ENCODE measurements around the gene SGCD.

The SGCD gene

DNA sequence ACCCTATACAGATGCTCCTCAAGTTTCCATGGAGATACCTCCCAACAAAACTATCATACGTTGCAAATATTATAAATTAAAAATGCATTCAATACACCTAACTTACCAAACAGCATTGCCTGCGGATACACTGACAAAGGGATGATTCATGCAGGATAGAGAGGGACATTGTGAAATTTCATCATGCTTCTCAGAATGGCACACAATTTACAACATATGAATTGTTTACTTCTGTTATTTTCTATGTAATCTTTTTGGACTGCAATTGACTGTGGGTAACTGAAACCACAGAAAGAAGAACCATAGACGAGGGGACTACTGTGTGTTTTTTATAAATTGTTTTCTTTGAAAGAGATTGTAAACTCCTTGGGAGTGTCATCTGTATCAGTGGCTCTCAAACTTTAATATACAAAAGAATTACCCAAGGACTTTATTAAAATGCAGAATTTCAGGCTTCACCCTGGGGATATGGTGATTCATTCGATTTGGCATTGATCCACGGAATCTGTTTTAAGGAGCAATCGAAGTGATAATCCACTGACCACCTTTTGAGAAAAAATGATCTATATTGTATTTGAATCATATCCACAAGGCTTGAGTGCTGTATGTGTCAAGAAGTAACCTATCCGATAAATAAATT lies 146.4 kb downstream of the SGCD start:
- Histone ChIP-seq H3K4me3 (ENCODE audit: control insufficient read depth in 1 of 7, extremely low read depth in 1 of 7, insufficient read depth in 4 of 7, low read depth in 2 of 7, low read length in 6 of 7) (no peak overlapping the region), H3K27ac (ENCODE audit: insufficient read depth in 1 of 2, low read depth in 1 of 2, low read length in 2 of 2, poor library complexity in 1 of 2, severe bottlenecking in 2 of 2) (no peak overlapping the region), H3K4me1 (ENCODE audit: control extremely low read depth in 1 of 4, control insufficient read depth in 4 of 4, insufficient read depth in 4 of 4, low read length in 3 of 4) (no peaks in the 10 kb centered on the region), H3K27me3 (replicated peaks in 2 of 5; ENCODE audit: control insufficient read depth in 4 of 5, insufficient read depth in 5 of 5, low read length in 4 of 5) (no peaks in the 10 kb centered on the region), H3K36me3 (ENCODE audit: control insufficient read depth in 4 of 4, insufficient read depth in 4 of 4, low read length in 3 of 4) (no peaks in the 10 kb centered on the region), H3K9me3 (ENCODE audit: control extremely low read depth in 1 of 5, control insufficient read depth in 4 of 5, insufficient read depth in 2 of 5, low read depth in 1 of 5, low read length in 4 of 5) (no peaks in the 10 kb centered on the region)
- no CpG with 5 or more reads among the region's 7 CpGs for WGBS (ENCODE audit: insufficient coverage)
- DNase-seq = no peak
- ChIA-PET POLR2A (no interaction called here), CTCF (no interaction called here)

DNA sequence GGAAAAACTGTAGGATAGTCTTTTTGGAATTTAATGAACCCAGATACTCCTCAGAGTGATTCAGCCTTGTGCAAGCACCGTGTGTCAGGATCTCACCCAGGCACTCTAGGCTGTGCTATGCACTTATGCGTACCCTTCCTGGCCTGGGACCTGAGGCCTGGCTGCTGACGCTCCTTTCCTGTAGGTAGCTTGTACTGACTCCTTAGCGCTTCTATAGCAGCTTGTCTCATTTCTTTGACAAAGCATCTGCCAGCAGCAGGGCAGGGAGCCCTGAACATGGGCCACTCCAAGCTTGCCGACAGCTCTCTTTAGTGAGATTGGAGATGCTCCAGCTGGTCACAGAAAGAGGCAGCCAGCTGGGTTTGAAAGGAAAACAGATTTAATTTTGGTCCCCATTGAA lies 147.3 kb downstream of the SGCD start:
- no peak for DNase-seq
- Histone ChIP-seq H3K36me3 (ENCODE audit: control insufficient read depth in 4 of 4, insufficient read depth in 4 of 4, low read length in 3 of 4) (no peaks in the 10 kb centered on the region), H3K4me3 (ENCODE audit: control insufficient read depth in 1 of 7, extremely low read depth in 1 of 7, insufficient read depth in 4 of 7, low read depth in 2 of 7, low read length in 6 of 7) (no peak overlapping the region), H3K4me1 (ENCODE audit: control extremely low read depth in 1 of 4, control insufficient read depth in 4 of 4, insufficient read depth in 4 of 4, low read length in 3 of 4) (no peaks in the 10 kb centered on the region), H3K27ac (ENCODE audit: insufficient read depth in 1 of 2, low read depth in 1 of 2, low read length in 2 of 2, poor library complexity in 1 of 2, severe bottlenecking in 2 of 2) (no peak overlapping the region), H3K9me3 (ENCODE audit: control extremely low read depth in 1 of 5, control insufficient read depth in 4 of 5, insufficient read depth in 2 of 5, low read depth in 1 of 5, low read length in 4 of 5) (no peaks in the 10 kb centered on the region), H3K27me3 (replicated peaks in 2 of 5; ENCODE audit: control insufficient read depth in 4 of 5, insufficient read depth in 5 of 5, low read length in 4 of 5) (no peaks in the 10 kb centered on the region)
- ChIA-PET CTCF (no interaction called here), POLR2A (no interaction called here)
- 85% methylated on average over 5 of the region's 5 CpGs for WGBS (ENCODE audit: insufficient coverage)

- no peaks in the 10 kb centered on the region for H3K36me3 ChIP-seq (ENCODE audit: control insufficient read depth in 4 of 4, insufficient read depth in 4 of 4, low read length in 3 of 4)
- no peak overlapping the region for H3K4me3 ChIP-seq (ENCODE audit: control insufficient read depth in 1 of 7, extremely low read depth in 1 of 7, insufficient read depth in 4 of 7, low read depth in 2 of 7, low read length in 6 of 7)
- ChIA-PET CTCF (no interaction called here), POLR2A (no interaction called here)
- 20% methylated on average over 1 of the region's 4 CpGs for WGBS (ENCODE audit: insufficient coverage)
- H3K27ac ChIP-seq (ENCODE audit: insufficient read depth in 1 of 2, low read depth in 1 of 2, low read length in 2 of 2, poor library complexity in 1 of 2, severe bottlenecking in 2 of 2) = no peak overlapping the region
- no peaks in the 10 kb centered on the region for H3K9me3 ChIP-seq (ENCODE audit: control extremely low read depth in 1 of 5, control insufficient read depth in 4 of 5, insufficient read depth in 2 of 5, low read depth in 1 of 5, low read length in 4 of 5)
- no peaks in the 10 kb centered on the region for H3K4me1 ChIP-seq (ENCODE audit: control extremely low read depth in 1 of 4, control insufficient read depth in 4 of 4, insufficient read depth in 4 of 4, low read length in 3 of 4)
- DNase-seq = no peak
- no peaks in the 10 kb centered on the region for H3K27me3 ChIP-seq (replicated peaks in 2 of 5; ENCODE audit: control insufficient read depth in 4 of 5, insufficient read depth in 5 of 5, low read length in 4 of 5)
These were observed 148.5 kb downstream of the SGCD start for GRCh38 chr5:156475182-156476157.

GRCh38 chr5:156476158-156476551 lies 149.2 kb downstream of the SGCD start:
- WGBS (ENCODE audit: insufficient coverage) = no CpG with 5 or more reads among the region's 3 CpGs
- ChIA-PET CTCF (no interaction called here), POLR2A (no interaction called here)
- Histone ChIP-seq H3K27ac (ENCODE audit: insufficient read depth in 1 of 2, low read depth in 1 of 2, low read length in 2 of 2, poor library complexity in 1 of 2, severe bottlenecking in 2 of 2) (no peak overlapping the region), H3K27me3 (replicated peaks in 2 of 5; ENCODE audit: control insufficient read depth in 4 of 5, insufficient read depth in 5 of 5, low read length in 4 of 5) (no peaks in the 10 kb centered on the region), H3K4me3 (ENCODE audit: control insufficient read depth in 1 of 7, extremely low read depth in 1 of 7, insufficient read depth in 4 of 7, low read depth in 2 of 7, low read length in 6 of 7) (no peak overlapping the region), H3K36me3 (ENCODE audit: control insufficient read depth in 4 of 4, insufficient read depth in 4 of 4, low read length in 3 of 4) (no peaks in the 10 kb centered on the region), H3K4me1 (ENCODE audit: control extremely low read depth in 1 of 4, control insufficient read depth in 4 of 4, insufficient read depth in 4 of 4, low read length in 3 of 4) (no peaks in the 10 kb centered on the region), H3K9me3 (ENCODE audit: control extremely low read depth in 1 of 5, control insufficient read depth in 4 of 5, insufficient read depth in 2 of 5, low read depth in 1 of 5, low read length in 4 of 5) (no peaks in the 10 kb centered on the region)
- DNase-seq = no peak

GRCh38 chr5:156476678-156477077 lies 149.7 kb downstream of the SGCD start:
- Histone ChIP-seq H3K27ac (ENCODE audit: insufficient read depth in 1 of 2, low read depth in 1 of 2, low read length in 2 of 2, poor library complexity in 1 of 2, severe bottlenecking in 2 of 2) (no peak overlapping the region), H3K27me3 (replicated peaks in 2 of 5; ENCODE audit: control insufficient read depth in 4 of 5, insufficient read depth in 5 of 5, low read length in 4 of 5) (no peaks in the 10 kb centered on the region), H3K36me3 (ENCODE audit: control insufficient read depth in 4 of 4, insufficient read depth in 4 of 4, low read length in 3 of 4) (no peaks in the 10 kb centered on the region), H3K4me3 (ENCODE audit: control insufficient read depth in 1 of 7, extremely low read depth in 1 of 7, insufficient read depth in 4 of 7, low read depth in 2 of 7, low read length in 6 of 7) (no peak overlapping the region), H3K4me1 (ENCODE audit: control extremely low read depth in 1 of 4, control insufficient read depth in 4 of 4, insufficient read depth in 4 of 4, low read length in 3 of 4) (no peaks in the 10 kb centered on the region), H3K9me3 (ENCODE audit: control extremely low read depth in 1 of 5, control insufficient read depth in 4 of 5, insufficient read depth in 2 of 5, low read depth in 1 of 5, low read length in 4 of 5) (no peaks in the 10 kb centered on the region)
- ChIA-PET POLR2A (no interaction called here), CTCF (no interaction called here)
- DNase-seq = no peak
- 100% methylated on average over 2 of the region's 2 CpGs for WGBS (ENCODE audit: insufficient coverage)

- no peaks in the 10 kb centered on the region for H3K4me1 ChIP-seq (ENCODE audit: control extremely low read depth in 1 of 4, control insufficient read depth in 4 of 4, insufficient read depth in 4 of 4, low read length in 3 of 4)
- ChIA-PET CTCF (no interaction called here), POLR2A (no interaction called here)
These were observed 150.2 kb downstream of the SGCD start for GRCh38 chr5:156477196-156477595.

GRCh38 chr5:156479849-156480248 lies 152.9 kb downstream of the SGCD start:
- H3K4me3 ChIP-seq (ENCODE audit: control insufficient read depth in 1 of 7, extremely low read depth in 1 of 7, insufficient read depth in 4 of 7, low read depth in 2 of 7, low read length in 6 of 7) = no peak overlapping the region
- CTCF ChIA-PET = no interaction called here
- H3K27me3 ChIP-seq (replicated peaks in 2 of 5; ENCODE audit: control insufficient read depth in 4 of 5, insufficient read depth in 5 of 5, low read length in 4 of 5) = no peaks in the 10 kb centered on the region
- 88% methylated on average over 1 of the region's 1 CpG for WGBS (ENCODE audit: insufficient coverage)
- H3K27ac ChIP-seq (ENCODE audit: insufficient read depth in 1 of 2, low read depth in 1 of 2, low read length in 2 of 2, poor library complexity in 1 of 2, severe bottlenecking in 2 of 2) = no peak overlapping the region
- POLR2A ChIA-PET = no interaction called here
- DNase-seq = no peak
- peaks cover 0 to 4% (median 0%) of the 10 kb centered on the region in 5 experiments for H3K9me3 ChIP-seq (ENCODE audit: control extremely low read depth in 1 of 5, control insufficient read depth in 4 of 5, insufficient read depth in 2 of 5, low read depth in 1 of 5, low read length in 4 of 5)
- H3K4me1 ChIP-seq (ENCODE audit: control extremely low read depth in 1 of 4, control insufficient read depth in 4 of 4, insufficient read depth in 4 of 4, low read length in 3 of 4) = no peaks in the 10 kb centered on the region
- no peaks in the 10 kb centered on the region for H3K36me3 ChIP-seq (ENCODE audit: control insufficient read depth in 4 of 4, insufficient read depth in 4 of 4, low read length in 3 of 4)

More at GRCh38 chr5:156477196-156477595, 150.2 kb downstream of the SGCD start:
- DNase-seq = no peak
- Histone ChIP-seq H3K9me3 (ENCODE audit: control extremely low read depth in 1 of 5, control insufficient read depth in 4 of 5, insufficient read depth in 2 of 5, low read depth in 1 of 5, low read length in 4 of 5) (no peaks in the 10 kb centered on the region), H3K27me3 (replicated peaks in 2 of 5; ENCODE audit: control insufficient read depth in 4 of 5, insufficient read depth in 5 of 5, low read length in 4 of 5) (no peaks in the 10 kb centered on the region), H3K4me3 (ENCODE audit: control insufficient read depth in 1 of 7, extremely low read depth in 1 of 7, insufficient read depth in 4 of 7, low read depth in 2 of 7, low read length in 6 of 7) (no peak overlapping the region), H3K36me3 (ENCODE audit: control insufficient read depth in 4 of 4, insufficient read depth in 4 of 4, low read length in 3 of 4) (no peaks in the 10 kb centered on the region), H3K27ac (ENCODE audit: insufficient read depth in 1 of 2, low read depth in 1 of 2, low read length in 2 of 2, poor library complexity in 1 of 2, severe bottlenecking in 2 of 2) (no peak overlapping the region)
- WGBS (ENCODE audit: insufficient coverage) = no CpG with 5 or more reads among the region's 1 CpG

All from common myeloid progenitor, CD34-positive (primary cell).